Prostate gland (tissue), 2 donors: ENCODE measurements around the gene MATK. TPM values are rescaled to one million over a fixed set of nuclear protein-coding genes. Genes with fewer than 3 reads are reported as not detected.

Experiments
- DNase-seq: peaks from one replicate; pipeline ENCODE4 v3.0.0-alpha.2; 2019; ENCODE audit warnings: low spot score
- H3K27ac ChIP-seq, 2 donors: fragments of 200-600 bp; sonication (generic); 2 replicates each; pipeline ENCODE4 v1.5.1; 2017 to 2019
- H3K27me3 ChIP-seq: fragments of 200-600 bp; sonication (generic); replicated peaks from 2 replicates; pipeline ENCODE4 v1.5.1; 2019; ENCODE audit not compliant: insufficient read depth
- H3K36me3 ChIP-seq, 2 donors: fragments of 200-600 bp; sonication (generic); 1 replicate in 1 of 2; 2 replicates in 1 of 2; pipeline versions ENCODE4 v1.5.1 to v1.8.1; 2017 to 2019
- H3K4me1 ChIP-seq: fragments of 200-600 bp; sonication (generic); replicated peaks from 2 replicates; pipeline ENCODE4 v1.5.1; 2019
- H3K4me3 ChIP-seq, 2 donors: fragments of 200-600 bp; sonication (generic); 2 replicates each; pipeline ENCODE4 v1.5.1; 2017 to 2019
- H3K9me3 ChIP-seq: fragments of 200-600 bp; sonication (generic); 2 replicates; pipeline ENCODE4 v1.5.1; 2017
- POLR2A ChIP-seq: fragments of 450-650 bp; IDR thresholded peaks from one replicate; pipeline ENCODE4 v1.6.1; 2016; ENCODE audit warnings: antibody characterized with exemption, mild to moderate bottlenecking
- POLR2AphosphoS5 ChIP-seq: sonication (generic); formaldehyde crosslinking; IDR thresholded peaks from one replicate; pipeline ENCODE4 v1.6.1; 2017; ENCODE audit warnings: antibody characterized with exemption
- WGBS: methylation state at CpG from one replicate; pipeline ENCODE4 v1.1.5; 2018; 5-methylcytosine and 5-hydroxymethylcytosine counted together
- intact Hi-C: fragments of 100-400 bp; cut with DNase I; formaldehyde crosslinking; loops from one replicate; pipeline ENCODE4 v1.14.2; 2022
- total RNA-seq, 2 donors: library from RNA; depleted of rRNA; stranded (reverse); fragments of >200 nt; gene quantifications; one replicate each; pipeline ENCODE4 v1.1.0, GENCODE V29; 2016
- TF ChIP-seq, protein P1 (sequence below), 4 experiments: fragments of 200-600 bp in 2 of 4; fragments of 450-650 bp in 2 of 4; sonication (generic) in 2 of 4; IDR thresholded peaks; 1 replicate in 3 of 4; 2 replicates in 1 of 4; pipeline ENCODE4 v1.5.1; 2016 to 2019; ENCODE audit warnings: antibody characterized with exemption in 4 of 4, mild to moderate bottlenecking in 2 of 4, moderate library complexity in 2 of 4

Gene MATK
- total RNA-seq, 2 donors from 2014 or later: 1.9 to 4.4 TPM

DNA sequence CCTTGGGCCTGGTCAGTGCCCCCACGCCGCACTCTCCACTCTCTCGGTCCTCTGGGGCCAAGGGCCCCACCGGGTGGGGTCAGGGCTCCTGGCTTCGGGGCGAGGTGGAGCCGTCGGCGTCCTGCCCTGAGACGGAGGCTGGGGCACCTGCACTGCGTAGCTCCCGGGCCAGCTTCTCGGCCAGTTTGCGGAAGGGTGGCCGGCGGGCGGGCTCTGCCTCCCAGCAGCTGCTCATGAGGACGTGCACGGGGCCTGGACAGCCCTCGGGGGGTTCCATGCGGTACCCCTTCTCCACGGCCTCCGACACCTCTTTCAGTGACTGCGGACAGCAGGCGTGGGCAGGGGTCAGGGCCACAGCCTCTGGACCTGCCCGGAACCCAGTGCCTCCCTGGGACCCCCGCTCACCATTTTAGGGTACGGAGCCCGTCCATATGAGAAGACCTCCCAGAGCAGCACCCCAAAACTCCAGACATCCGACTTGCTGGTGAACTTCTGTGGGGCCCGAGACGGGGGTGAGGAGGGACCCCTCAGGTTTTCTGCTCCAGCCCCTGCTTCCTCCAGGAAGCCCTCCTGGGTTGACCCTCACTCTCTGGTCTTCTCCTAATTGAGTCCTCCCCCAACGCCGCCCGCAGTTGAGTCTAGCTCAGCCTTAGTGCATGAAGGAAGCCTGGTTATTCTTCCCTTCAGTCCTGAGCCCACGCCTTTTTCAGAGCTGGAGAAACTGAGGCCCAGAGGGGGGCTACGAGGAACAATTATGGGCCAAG lies 7.9 kb downstream of the MATK start:
- TF ChIP-seq POLR2AphosphoS5 (no peak), POLR2A (no peak)
- TF ChIP-seq, protein P1, sequence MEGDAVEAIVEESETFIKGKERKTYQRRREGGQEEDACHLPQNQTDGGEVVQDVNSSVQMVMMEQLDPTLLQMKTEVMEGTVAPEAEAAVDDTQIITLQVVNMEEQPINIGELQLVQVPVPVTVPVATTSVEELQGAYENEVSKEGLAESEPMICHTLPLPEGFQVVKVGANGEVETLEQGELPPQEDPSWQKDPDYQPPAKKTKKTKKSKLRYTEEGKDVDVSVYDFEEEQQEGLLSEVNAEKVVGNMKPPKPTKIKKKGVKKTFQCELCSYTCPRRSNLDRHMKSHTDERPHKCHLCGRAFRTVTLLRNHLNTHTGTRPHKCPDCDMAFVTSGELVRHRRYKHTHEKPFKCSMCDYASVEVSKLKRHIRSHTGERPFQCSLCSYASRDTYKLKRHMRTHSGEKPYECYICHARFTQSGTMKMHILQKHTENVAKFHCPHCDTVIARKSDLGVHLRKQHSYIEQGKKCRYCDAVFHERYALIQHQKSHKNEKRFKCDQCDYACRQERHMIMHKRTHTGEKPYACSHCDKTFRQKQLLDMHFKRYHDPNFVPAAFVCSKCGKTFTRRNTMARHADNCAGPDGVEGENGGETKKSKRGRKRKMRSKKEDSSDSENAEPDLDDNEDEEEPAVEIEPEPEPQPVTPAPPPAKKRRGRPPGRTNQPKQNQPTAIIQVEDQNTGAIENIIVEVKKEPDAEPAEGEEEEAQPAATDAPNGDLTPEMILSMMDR (IDR thresholded peaks at IDR 0.05): no peak
- Histone ChIP-seq H3K4me1 (no peaks in the 10 kb centered on the region), H3K9me3 (no peaks in the 10 kb centered on the region), H3K27ac (no peak overlapping the region), H3K4me3 (no peak overlapping the region), H3K27me3 (no peaks in the 10 kb centered on the region), H3K36me3 (no peaks in the 10 kb centered on the region)
- intact Hi-C loops: no loop called here
- WGBS: 90% methylated on average over 30 of the region's 37 CpGs
- DNase-seq: no peak

DNA sequence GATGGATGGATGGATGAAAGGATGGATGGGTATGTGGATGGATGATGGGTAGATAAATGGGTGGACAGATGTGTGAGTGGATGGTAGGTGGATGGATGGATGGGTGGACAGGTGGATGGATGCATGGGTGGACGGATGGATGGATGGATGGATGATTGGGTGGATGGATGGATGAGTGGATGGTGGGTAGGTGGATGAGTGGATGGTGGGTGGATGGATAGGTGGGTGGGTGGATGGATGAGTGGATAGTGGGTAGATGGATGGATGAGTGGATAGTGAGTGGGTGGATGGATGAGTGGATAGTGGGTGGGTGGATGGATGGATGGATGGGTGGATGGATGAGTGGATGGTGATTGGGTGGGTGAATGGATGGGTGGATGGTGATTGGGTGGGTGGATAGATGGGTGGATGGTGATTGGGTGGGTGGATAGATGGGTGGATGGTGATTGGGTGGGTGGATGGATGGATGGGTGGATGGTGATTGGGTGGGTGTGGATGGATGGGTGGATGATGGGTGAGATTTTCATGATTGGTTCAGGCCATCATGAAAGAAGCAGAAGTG lies 9.6 kb downstream of the MATK start:
- intact Hi-C loops: no loop called here
- Histone ChIP-seq H3K27ac (no peak overlapping the region), H3K36me3 (no peaks in the 10 kb centered on the region), H3K9me3 (no peaks in the 10 kb centered on the region), H3K4me1 (no peaks in the 10 kb centered on the region), H3K27me3 (no peaks in the 10 kb centered on the region), H3K4me3 (no peak overlapping the region)
- TF ChIP-seq POLR2AphosphoS5 (no peak), POLR2A (no peak)
- TF ChIP-seq, protein P1 (IDR thresholded peaks at IDR 0.05): no peak
- no peak for DNase-seq
- 93% methylated on average over 1 of the region's 1 CpG for WGBS

- no peaks in the 10 kb centered on the region for H3K9me3 ChIP-seq
- no peak for DNase-seq
- no peaks in the 10 kb centered on the region for H3K4me1 ChIP-seq
- intact Hi-C loops: no loop called here
- no peaks in the 10 kb centered on the region for H3K27me3 ChIP-seq
- H3K27ac ChIP-seq: no peak overlapping the region
- TF ChIP-seq POLR2AphosphoS5: no peak
- TF ChIP-seq, protein P1 (IDR thresholded peaks at IDR 0.05): no peak
- no peak for TF ChIP-seq POLR2A
- WGBS: 100% methylated on average over 4 of the region's 5 CpGs
- no peaks in the 10 kb centered on the region for H3K36me3 ChIP-seq
- no peak overlapping the region for H3K4me3 ChIP-seq
Measured at GRCh38 chr19:3775831-3776230, 10.3 kb downstream of the MATK start.

DNA sequence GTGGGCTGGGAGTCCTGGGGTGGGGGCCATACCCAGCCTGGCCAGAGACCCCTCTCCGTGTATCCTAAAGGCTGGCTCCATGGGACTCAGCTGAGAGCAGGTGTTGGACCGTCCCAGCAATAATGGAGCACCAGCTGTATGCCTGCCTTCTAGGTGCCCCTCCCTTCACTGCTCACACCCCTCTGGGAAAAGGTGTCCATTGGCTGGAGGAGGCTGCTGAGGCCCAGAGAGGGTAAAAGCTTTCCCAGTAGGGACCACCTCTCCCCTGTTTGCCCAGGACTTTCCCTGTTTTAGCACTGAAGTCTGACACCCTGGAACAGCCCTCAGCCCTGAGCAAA lies 10.8 kb downstream of the MATK start:
- 85% methylated on average over 2 of the region's 2 CpGs for WGBS
- Histone ChIP-seq H3K36me3 (no peaks in the 10 kb centered on the region), H3K4me1 (no peaks in the 10 kb centered on the region), H3K27ac (no peak overlapping the region), H3K4me3 (no peak overlapping the region), H3K9me3 (no peaks in the 10 kb centered on the region), H3K27me3 (no peaks in the 10 kb centered on the region)
- intact Hi-C loops: no loop called here
- DNase-seq: no peak
- TF ChIP-seq, protein P1 (IDR thresholded peaks at IDR 0.05): no peak
- TF ChIP-seq POLR2AphosphoS5 (no peak), POLR2A (no peak)
